HuH-7.5 (cell line): ENCODE measurements around the gene NUFIP1.
"Not testable (repeated sequence)": the region's sequence is repeated elsewhere in the genome, so short reads cannot be mapped to it uniquely, and the experiment has no call there.

Experiments
- DNase-seq: peaks from one replicate; pipeline ENCODE4 v3.0.0; 2011; ENCODE audit warnings: low spot score

Gene NUFIP1

GRCh38 chr13:44989071-44989889, at the start of gene NUFIP1, which contains the start of gene GPALPP1:
Gene NUFIP1 (minus strand): TSS chr13:44989471. CDS start chr13:44989436, 35 bp downstream.
Gene GPALPP1 (plus strand): TSS chr13:44989538. CDS start chr13:44989655, 117 bp downstream.
- peak; percentile 85 for DNase-seq

GRCh38 chr13:45036206-45036605, 46.9 kb upstream of the NUFIP1 start:
- DNase-seq, result no peak

DNA sequence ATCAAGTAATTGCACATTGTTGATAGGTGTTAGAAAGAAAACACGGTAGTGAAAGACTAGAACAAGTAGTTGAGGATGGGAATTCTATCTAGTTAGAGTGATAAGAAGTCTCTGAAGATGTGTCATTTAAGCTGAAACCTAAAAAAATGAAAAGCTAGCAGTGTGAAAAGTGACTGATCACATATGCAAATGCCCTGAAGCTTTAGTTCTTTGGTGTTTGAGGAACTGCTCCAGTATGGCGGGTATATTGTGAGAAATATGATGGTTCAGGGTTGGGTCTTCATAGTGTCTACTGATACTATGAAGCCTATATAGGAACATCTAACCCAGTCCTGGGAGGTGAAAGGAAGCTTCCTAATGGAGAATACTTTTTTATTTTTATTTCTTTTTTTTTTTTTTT, 45.1 kb upstream of the NUFIP1 start:
- no peak for DNase-seq

- DNase-seq, result no peak
Observed at GRCh38 chr13:45024847-45025246, 35.6 kb upstream of the NUFIP1 start.

DNA sequence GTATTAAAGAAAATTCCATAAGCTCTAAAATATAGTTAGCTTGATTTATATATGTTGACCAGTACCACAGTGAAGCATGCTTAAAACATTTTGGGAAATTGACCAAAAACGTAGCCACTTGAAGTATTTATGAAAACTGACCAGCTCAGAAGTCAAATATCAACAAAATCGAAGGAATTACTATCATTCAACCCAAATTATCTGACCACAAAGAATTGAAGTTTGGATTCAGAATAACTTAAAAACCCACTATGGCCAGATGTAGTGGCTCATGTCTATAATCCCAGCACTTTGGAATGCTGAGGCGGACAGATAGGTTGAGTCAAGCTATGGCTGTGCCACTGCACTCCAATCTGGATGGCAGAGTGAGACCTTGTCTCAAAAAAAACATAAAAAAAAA, 32.0 kb upstream of the NUFIP1 start:
- no peak for DNase-seq

GRCh38 chr13:45019981-45020380, 30.7 kb upstream of the NUFIP1 start:
- not testable (repeated sequence) for DNase-seq

DNA sequence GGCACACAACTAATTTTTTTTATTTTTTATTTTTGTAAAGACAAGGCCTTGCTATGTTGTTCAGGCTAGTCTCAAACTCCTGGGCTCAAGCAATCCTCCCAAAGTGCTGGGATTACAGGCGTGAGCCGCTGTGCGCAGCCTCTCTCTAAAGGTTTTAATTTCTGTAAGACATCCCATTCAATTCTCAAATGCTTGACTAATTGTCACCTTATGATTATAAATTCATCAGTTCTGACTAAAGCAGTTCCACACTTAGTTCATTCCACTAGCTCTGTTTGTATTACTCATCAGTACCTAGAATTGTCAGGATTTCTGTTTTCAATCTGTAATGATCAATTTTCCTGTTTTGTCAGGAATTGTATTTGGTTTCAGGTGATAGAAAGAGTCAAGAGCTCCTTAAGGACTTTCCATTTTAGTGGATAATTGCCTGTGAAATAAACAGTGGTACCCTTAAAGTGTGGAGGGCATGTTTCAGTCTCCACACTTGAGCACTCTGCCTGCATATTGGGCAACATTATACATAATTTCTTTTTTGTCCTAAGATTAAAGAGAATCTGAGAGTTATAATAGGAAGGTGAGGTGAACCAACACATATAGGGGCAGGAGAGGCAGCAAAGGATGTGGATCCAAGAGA, 27.6 kb upstream of the NUFIP1 start:
- no peak for DNase-seq

- DNase-seq, result no peak
Observed at GRCh38 chr13:45015300-45015699, 26.0 kb upstream of the NUFIP1 start.

GRCh38 chr13:45011198-45011597, 21.9 kb upstream of the NUFIP1 start:
- no peak for DNase-seq

GRCh38 chr13:45007823-45008222, 18.6 kb upstream of the NUFIP1 start:
- no peak for DNase-seq

DNA sequence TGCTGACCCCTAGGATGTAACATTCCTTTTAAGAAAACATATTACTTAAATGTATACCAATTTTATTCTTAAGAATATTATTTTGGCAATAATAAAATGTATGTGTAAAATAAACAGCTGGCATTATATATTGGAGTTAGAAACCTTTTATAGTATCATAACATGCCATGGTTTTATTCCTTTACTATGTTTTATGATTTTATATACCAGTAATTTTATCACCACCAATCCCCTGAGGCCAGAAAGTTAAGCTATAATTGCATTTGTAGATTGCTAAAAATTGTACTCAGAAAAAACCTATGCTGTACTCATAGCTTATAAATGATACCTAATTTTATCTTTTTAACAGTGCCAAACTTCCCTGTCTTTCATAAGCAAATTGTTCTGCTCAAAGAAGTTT, 18.0 kb upstream of the NUFIP1 start:
- DNase-seq, result no peak

DNA sequence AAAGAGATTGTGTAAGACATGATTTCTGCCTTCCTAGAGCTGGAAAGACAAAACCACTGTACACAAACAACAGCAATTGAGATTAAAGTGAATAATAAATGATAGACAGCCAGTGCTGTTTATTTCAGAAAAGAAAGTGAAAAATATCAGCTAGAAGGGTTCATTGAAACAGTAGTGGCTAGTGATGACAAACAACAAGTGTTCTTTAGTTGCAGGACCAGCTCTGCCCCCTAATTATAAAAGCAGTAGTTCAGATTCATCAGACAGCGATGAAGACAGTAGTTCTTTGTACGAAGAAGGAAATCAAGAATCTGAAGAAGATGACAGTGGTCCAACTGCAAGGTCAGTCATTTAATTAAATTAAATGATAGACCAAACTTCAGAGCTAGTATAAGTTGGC, 14.8 kb upstream of the NUFIP1 start:
- no peak for DNase-seq

GRCh38 chr13:45003417-45003816, 14.1 kb upstream of the NUFIP1 start:
- DNase-seq, result no peak

- no peak for DNase-seq
Observed at GRCh38 chr13:44989941-44990340, 670 bp upstream of the NUFIP1 start.

DNA sequence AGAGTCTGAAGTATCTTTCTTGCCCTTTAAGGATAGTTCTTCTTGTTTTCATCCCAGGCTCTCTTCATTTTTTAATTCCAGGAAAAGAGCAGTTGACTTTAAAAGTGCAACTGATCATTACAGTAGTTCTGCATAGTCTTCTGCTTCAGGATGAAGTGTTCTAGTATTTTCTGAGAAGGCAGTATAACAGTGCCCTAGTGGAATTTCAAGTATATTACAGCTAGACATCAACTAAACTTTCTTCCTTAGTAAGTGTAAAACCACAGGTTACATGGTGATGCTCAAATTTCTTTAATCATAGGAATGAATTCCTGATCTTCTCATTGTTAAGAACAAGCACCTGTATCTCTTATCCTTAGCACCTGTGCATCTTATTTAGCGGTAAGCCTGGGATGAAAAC, 10.9 kb downstream of the NUFIP1 start:
- no peak for DNase-seq

- no peak for DNase-seq
Observed at GRCh38 chr13:44976949-44977583, 12.2 kb downstream of the NUFIP1 start.

DNA sequence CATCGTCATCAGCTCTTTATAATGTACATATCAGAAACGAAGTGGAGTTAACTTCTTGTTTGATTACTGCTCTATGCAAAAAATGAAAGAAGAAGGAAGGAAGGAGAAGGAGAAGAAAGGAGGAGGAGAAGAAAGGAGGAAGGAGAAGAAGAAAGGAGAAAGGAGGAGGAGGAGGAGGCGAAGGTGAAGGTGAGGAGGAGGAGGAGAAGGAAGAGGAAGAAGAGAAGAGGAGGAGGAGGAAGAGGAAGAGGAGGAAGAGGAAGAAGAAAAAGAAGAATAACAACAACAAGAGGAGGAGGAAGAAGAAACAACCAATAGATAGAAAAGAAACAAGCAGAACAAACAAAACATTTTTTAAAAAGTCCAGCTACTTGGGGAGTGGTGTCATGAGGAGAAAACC, 13.1 kb downstream of the NUFIP1 start:
- no peak for DNase-seq

- DNase-seq, result no peak
Observed at GRCh38 chr13:44974056-44974793, 15.0 kb downstream of the NUFIP1 start.

DNA sequence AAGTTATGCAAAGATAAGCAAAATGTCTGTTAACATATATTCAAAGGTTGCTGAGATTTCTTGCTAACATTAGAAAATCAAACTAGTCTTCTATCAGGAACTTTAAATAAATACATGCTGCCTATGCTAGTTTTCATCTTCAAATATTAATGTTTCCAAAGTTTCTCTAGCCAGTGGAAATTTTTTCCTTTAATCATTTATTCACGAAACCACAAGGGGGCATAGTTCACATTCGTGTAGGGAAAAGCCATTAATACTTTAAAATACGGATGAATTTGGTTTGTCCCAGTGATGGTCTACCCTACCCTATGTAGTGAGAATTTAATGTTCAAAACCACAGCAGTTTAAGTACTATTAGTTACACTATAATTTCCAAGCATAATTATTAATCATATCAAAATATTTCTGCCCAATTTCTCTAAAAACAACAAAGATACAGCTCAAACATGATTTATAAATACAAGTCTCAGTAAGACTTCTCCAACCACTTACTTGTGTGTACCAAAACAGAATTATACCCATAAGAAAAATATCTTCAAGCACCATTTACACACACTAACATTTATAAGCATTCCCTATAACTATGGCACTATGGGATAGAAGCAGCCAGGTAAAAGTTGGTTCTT, 16.2 kb downstream of the NUFIP1 start:
- DNase-seq, result no peak

- no peak for DNase-seq
Observed at GRCh38 chr13:44971656-44972595, 17.3 kb downstream of the NUFIP1 start.
